NCI-H2227 (cell line): ENCODE measurements around the gene HEATR5B.
A peak's percentile ranks its signal among the peaks of the same experiment; 100 is the strongest.
"Not testable (repeated sequence)": the region's sequence is repeated elsewhere in the genome, so short reads cannot be mapped to it uniquely, and the experiment has no call there.

Experiments
- DNase-seq: peaks from one replicate; lab custom pipeline; 2025; ENCODE audit not compliant: unreplicated experiment; lab: John Stamatoyannopoulos, UW

HEATR5B gene

DNA sequence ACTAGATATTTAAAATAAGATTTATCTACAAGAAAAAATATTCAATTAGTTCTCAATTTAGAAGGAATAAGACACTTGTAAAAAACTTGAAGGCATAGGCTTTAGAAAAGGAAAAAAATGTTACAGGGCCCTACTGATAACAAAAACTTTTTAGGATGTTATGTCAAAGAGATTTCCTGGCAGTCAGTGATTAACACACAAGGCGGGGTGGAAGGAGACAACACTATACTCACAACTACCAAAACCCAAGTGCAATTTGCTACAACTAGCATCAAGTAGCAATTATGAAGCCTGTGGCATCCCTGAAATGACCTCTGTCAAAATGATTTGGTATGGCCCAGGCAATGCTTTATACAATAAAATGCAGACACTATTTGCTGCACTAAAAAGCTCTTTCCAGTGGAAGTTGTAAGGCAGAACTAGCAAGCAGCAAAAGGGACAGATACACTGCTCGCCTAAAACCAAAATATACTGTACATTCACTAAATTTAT lies 133.1 kb downstream of the HEATR5B start:
- peak; percentile 43 for DNase-seq

DNA sequence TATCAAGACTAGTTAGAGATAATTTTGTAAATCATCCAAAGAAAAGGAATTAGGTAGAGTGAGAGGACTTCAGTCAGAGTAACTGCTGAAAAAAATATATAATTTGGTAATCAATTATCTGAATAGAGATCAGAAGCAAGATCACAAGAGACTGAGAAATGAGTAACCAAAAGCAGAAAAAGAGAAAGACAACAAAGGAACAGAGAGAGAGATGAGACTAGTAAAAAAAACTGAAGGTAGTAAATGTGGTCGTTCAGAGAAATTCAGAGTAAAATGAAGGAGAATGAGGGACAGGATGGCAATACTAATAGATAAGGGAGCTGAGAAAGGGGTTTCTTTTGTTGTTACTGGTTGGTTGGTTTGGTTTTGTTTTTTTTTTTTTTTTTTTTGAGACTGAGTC lies 134.3 kb downstream of the HEATR5B start:
- no peak for DNase-seq

DNA sequence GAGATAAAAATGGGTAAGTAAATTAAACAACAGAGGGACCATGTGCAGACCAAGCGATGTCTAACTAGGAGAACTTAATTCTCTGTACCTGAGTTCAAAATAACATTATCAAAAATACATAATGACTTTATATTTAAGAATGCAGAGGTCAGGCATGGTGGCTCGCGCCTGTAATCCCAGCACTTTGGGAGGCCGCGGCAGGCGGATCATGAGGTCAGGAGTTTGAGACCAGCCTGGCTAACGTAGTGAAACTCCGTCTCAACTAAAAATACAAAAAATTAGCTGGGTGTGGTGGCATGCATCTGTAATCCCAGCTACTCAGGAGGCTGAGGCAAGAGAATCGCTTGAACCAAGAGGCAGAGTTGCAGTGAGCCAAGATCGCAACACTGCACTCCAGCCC lies 138.9 kb downstream of the HEATR5B start:
- DNase-seq: not testable (repeated sequence)

DNA sequence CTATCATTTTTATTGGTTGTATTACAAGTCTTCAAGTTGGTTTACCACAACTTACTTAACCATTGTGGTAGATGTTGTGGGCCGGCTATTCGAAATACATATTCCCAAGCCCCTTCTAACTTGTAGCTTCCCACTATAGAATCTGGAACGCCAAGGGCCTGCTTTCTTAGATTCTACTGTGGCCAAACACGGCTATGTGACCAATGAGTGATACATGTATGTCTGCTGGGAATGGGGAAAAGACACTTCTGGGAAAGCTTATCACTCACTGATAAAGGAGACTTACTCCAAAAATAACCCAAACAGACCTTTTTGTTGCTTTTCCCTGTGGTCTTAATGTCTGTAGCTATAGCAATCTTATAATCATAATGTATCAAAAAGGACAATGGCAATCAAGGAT lies 142.3 kb downstream of the HEATR5B start:
- DNase-seq: no peak

DNA sequence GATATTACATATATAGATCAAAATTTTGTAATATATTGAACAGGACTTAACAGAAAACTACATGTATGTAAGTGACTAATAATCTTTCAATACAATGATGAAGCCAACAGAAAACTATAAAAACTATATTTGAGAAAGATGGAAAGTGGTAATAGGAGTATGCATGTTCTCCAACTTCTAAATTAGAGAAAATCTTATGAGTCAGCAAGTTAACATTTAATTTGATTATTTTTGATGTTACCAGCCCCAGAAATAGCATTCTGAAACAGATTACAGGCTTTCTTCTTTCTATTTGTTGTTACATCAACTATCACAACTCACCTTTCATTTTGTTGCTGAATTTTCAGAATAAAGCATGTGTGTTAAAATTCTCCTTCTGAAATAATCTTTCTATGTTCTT lies 147.6 kb downstream of the HEATR5B start:
- not testable (repeated sequence) for DNase-seq

DNA sequence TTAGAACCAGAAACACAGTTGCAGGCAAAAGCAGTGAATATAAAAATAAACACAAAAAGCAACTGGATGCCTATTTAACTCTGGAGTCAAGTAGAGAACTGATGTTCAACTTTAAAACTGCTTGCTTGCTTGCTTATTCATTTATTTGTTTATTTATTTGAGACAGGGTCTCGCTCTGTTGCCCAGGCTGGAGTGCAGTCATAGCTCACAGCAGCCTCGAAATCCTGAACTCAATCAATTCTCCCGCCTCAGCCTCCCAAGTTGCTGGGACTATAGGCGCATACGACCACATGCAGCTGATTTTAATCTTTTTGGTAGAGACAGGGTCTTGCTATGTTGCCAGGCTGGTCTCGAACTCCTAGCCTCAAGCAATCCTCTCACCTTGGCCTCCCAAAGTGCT lies 152.5 kb downstream of the HEATR5B start:
- not testable (repeated sequence) for DNase-seq
